Measurements from ENCODE around the gene EEF2.

- no peak for TF ChIP-seq CTCF (IDR thresholded peaks at IDR 0.05)
- TF ChIP-seq POLR2A (IDR thresholded peaks at IDR 0.05) = no peak
Measured at GRCh38 chr19:3995607-3996006, 10.3 kb upstream of the EEF2 start.

All from adrenal gland (tissue), 5 donors.